Natural killer cell (primary cell): ENCODE measurements around the gene MERTK. TPM values are rescaled to one million over a fixed set of nuclear protein-coding genes. Genes with fewer than 3 reads are reported as not detected.
"Not testable (repeated sequence)": the region's sequence is repeated elsewhere in the genome, so short reads cannot be mapped to it uniquely, and the experiment has no call there.

Experiments used
- ATAC-seq, 3 donors: fragments of 150-1000 bp in 2 of 3; fragments of 200-7000 bp in 1 of 3; cut with Tn5 transposase; 1 replicate in 1 of 3; 2 replicates in 2 of 3; pipeline ENCODE4 v1.10.0; 2021; ENCODE audit warnings: mild to moderate bottlenecking in 2 of 3, moderate library complexity in 2 of 3
- DNase-seq, 2 donors: peaks; one replicate each; pipeline versions ENCODE4 v3.0.0 to v3.0.0-alpha.2; 2013 to 2021; ENCODE audit warnings: mixed read lengths in 1 of 2
- H3K27ac ChIP-seq: one replicate; pipeline ENCODE4 v1.5.1; 2013; ENCODE audit warnings: mild to moderate bottlenecking, low read length
- H3K27me3 ChIP-seq: one replicate; pipeline ENCODE4 v1.6.1; 2013; ENCODE audit warnings: low read length; ENCODE audit not compliant: control insufficient read depth, insufficient read depth
- H3K36me3 ChIP-seq: one replicate; pipeline ENCODE4 v1.6.1; 2013; ENCODE audit warnings: low read length; ENCODE audit not compliant: control insufficient read depth, insufficient read depth
- H3K4me1 ChIP-seq: one replicate; pipeline ENCODE4 v1.6.1; 2013; ENCODE audit warnings: low read length; ENCODE audit not compliant: control insufficient read depth, insufficient read depth
- H3K4me3 ChIP-seq: one replicate; pipeline ENCODE4 v1.5.1; 2013; ENCODE audit warnings: low read length
- H3K9me3 ChIP-seq: one replicate; pipeline ENCODE4 v1.6.1; 2013; ENCODE audit warnings: low read length; ENCODE audit not compliant: control insufficient read depth, insufficient read depth
- H3K27ac Mint-ChIP-seq, 2 donors: one replicate each; pipeline ENCODE4 v1.8.0; 2022; ENCODE audit warnings: mild to moderate bottlenecking in 2 of 2, mixed read lengths in 2 of 2, moderate library complexity in 1 of 2
- H3K27me3 Mint-ChIP-seq, 2 donors: one replicate each; pipeline ENCODE4 v1.8.0; 2022; ENCODE audit warnings: low read depth in 2 of 2, mixed read lengths in 2 of 2
- H3K36me3 Mint-ChIP-seq: one replicate; pipeline ENCODE4 v1.8.0; 2022; ENCODE audit warnings: mixed read lengths
- H3K4me1 Mint-ChIP-seq, 2 donors: one replicate each; pipeline ENCODE4 v1.8.0; 2022; ENCODE audit warnings: mixed read lengths in 2 of 2
- H3K4me3 Mint-ChIP-seq: one replicate; pipeline ENCODE4 v1.8.0; 2022; ENCODE audit warnings: mild to moderate bottlenecking, moderate library complexity, mixed read lengths
- H3K9me3 Mint-ChIP-seq, 2 donors: one replicate each; pipeline ENCODE4 v1.8.0; 2022; ENCODE audit warnings: mixed read lengths in 2 of 2
- WGBS: methylation state at CpG from one replicate; pipeline ENCODE4 v1.1.7; 2013; ENCODE audit warnings: missing lambda C conversion rate; ENCODE audit not compliant: insufficient coverage; 5-methylcytosine and 5-hydroxymethylcytosine counted together
- intact Hi-C: fragments of 100-400 bp; cut with micrococcal nuclease; formaldehyde crosslinking; loops from one replicate; pipeline ENCODE4 v1.14.2; 2022
- total RNA-seq, 4 donors: library from RNA; stranded (reverse); fragments of 120-200 nt in 1 of 4; gene quantifications; one replicate each; pipeline versions ENCODE4 v1.2.3 to v1.2.4, GENCODE V29; 2013 to 2022
- TF ChIP-seq, protein P1 (sequence below): fragments of 200-600 bp; IDR thresholded peaks from one replicate; pipeline ENCODE4 v1.8.0; 2022; ENCODE audit warnings: antibody characterized with exemption

The MERTK gene
- total RNA-seq, 3 donors from 2014 or later (not counting 1 experiment from before 2014, with no cell fraction given) = 0.38 to 1.2 (median 0.45) TPM

DNA sequence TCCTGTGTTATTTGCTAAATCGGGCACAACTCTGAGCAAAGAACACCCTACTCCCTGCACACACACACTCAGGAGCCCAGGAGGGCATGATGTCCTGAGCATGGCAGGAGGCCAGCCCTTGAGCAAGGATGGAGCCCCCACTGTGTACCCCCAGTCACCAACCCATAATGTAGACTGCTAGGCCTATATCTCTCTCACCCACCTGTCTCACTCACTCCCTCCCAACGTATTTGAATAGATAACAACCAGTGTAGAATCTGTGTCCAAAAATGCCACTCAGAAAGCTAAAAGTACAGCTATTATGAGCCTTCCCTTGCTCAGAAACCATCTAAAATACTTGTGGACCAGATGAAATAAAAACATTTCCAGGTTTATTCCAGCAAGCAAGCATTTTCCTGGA, 29.3 kb downstream of the MERTK start:
- H3K27me3 Mint-ChIP-seq = peaks cover 0 to 13% of the 10 kb centered on the region in 2 donors
- Histone ChIP-seq H3K27ac (no peak overlapping the region), H3K36me3 (no peaks in the 10 kb centered on the region), H3K4me1 (no peaks in the 10 kb centered on the region), H3K27me3 (no peaks in the 10 kb centered on the region), H3K4me3 (no peak overlapping the region), H3K9me3 (no peaks in the 10 kb centered on the region)
- no peak for DNase-seq
- TF ChIP-seq, protein P1, sequence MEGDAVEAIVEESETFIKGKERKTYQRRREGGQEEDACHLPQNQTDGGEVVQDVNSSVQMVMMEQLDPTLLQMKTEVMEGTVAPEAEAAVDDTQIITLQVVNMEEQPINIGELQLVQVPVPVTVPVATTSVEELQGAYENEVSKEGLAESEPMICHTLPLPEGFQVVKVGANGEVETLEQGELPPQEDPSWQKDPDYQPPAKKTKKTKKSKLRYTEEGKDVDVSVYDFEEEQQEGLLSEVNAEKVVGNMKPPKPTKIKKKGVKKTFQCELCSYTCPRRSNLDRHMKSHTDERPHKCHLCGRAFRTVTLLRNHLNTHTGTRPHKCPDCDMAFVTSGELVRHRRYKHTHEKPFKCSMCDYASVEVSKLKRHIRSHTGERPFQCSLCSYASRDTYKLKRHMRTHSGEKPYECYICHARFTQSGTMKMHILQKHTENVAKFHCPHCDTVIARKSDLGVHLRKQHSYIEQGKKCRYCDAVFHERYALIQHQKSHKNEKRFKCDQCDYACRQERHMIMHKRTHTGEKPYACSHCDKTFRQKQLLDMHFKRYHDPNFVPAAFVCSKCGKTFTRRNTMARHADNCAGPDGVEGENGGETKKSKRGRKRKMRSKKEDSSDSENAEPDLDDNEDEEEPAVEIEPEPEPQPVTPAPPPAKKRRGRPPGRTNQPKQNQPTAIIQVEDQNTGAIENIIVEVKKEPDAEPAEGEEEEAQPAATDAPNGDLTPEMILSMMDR = no peak
- no peak overlapping the region for H3K4me3 Mint-ChIP-seq
- no peaks in the 10 kb centered on the region for H3K4me1 Mint-ChIP-seq
- H3K27ac Mint-ChIP-seq = no peak overlapping the region
- no peak for ATAC-seq
- 95% methylated on average over 2 of the region's 2 CpGs for WGBS
- no peaks in the 10 kb centered on the region for H3K9me3 Mint-ChIP-seq
- no peaks in the 10 kb centered on the region for H3K36me3 Mint-ChIP-seq
- intact Hi-C loops = no loop called here

DNA sequence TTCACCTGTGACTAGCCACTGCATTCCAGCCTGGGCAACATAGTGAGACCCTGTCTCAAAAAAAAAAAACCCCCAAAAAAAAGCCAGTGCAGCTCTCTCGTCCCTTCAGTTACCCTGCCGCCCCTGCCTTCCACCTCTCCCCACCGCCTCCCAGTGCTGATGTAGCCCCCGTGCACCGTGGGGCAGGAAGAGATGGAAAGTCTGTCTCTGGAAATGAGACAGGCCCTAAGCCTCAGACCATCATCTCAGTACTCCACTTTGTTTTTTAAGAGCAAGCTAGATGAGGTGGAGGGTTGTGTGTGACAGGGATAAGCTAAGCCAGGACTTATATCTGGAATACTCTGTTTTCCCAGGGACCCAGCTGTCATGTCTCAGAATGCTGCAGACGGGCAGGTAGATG, 32.0 kb downstream of the MERTK start:
- no peaks in the 10 kb centered on the region for H3K36me3 ChIP-seq
- no peak overlapping the region for H3K4me3 ChIP-seq
- ATAC-seq (no peak), DNase-seq (no peak)
- Mint-ChIP-seq H3K36me3 (no peaks in the 10 kb centered on the region), H3K4me3 (no peak overlapping the region), H3K27ac (no peak overlapping the region), H3K9me3 (no peaks in the 10 kb centered on the region), H3K4me1 (no peaks in the 10 kb centered on the region), H3K27me3 (peaks cover 0 to 8% of the 10 kb centered on the region in 2 donors)
- no peaks in the 10 kb centered on the region for H3K27me3 ChIP-seq
- H3K4me1 ChIP-seq = no peaks in the 10 kb centered on the region
- 75% methylated on average over 6 of the region's 6 CpGs for WGBS
- intact Hi-C loops = no loop called here
- TF ChIP-seq, protein P1 = no peak
- no peak overlapping the region for H3K27ac ChIP-seq
- H3K9me3 ChIP-seq = no peaks in the 10 kb centered on the region

DNA sequence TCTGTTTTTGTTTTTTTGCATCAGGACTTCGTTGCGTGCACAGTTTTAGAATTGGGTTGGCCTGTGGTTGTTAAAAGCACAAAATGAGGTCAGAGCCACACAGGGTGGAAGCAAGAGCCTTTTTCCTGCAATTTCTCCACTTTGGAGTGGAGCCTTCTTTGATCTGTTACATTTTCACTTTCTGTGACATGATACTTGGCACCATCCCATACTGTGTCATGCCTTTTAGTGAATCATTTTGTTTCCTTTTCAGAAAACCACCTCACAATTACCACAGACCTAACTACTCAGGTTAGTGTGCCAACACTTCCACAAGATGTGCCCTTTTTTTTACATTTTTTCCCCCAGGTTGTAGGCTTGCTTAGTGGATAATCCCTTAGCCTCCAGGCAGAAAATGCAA, 32.5 kb downstream of the MERTK start:
- Histone ChIP-seq H3K4me3 (no peak overlapping the region), H3K27ac (no peak overlapping the region), H3K4me1 (no peaks in the 10 kb centered on the region), H3K9me3 (no peaks in the 10 kb centered on the region), H3K36me3 (no peaks in the 10 kb centered on the region), H3K27me3 (no peaks in the 10 kb centered on the region)
- TF ChIP-seq, protein P1 = no peak
- intact Hi-C loops = no loop called here
- Mint-ChIP-seq H3K4me1 (no peaks in the 10 kb centered on the region), H3K9me3 (no peaks in the 10 kb centered on the region), H3K36me3 (no peaks in the 10 kb centered on the region), H3K27me3 (peaks cover 0 to 8% of the 10 kb centered on the region in 2 donors), H3K4me3 (no peak overlapping the region), H3K27ac (no peak overlapping the region)
- 21% methylated on average over 2 of the region's 2 CpGs for WGBS
- DNase-seq (no peak), ATAC-seq (no peak)

DNA sequence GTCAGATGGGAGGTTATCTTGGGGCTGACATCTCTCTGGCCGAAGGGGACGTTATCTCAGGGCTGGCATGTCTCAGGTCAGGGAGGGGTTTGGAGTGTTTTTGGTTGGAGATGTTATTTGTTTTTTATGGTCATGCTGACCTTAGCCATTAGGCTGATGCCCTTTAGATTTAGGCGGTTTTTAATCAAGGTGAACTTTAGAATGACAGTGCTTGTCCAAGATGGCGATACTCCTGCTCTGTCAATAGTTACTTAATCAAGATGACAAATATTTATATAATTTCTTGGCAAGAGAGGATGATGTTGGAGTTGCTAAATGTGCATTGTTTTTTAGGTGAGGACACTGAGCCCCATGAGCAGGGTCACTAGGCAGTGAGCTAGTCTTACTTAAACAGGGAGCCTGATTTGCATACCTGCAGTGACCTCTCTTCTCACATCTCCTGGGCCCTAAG, 34.5 kb downstream of the MERTK start:
- TF ChIP-seq, protein P1 = no peak
- H3K27me3 Mint-ChIP-seq = peaks cover 0 to 4% of the 10 kb centered on the region in 2 donors
- Histone ChIP-seq H3K27me3 (no peaks in the 10 kb centered on the region), H3K36me3 (no peaks in the 10 kb centered on the region), H3K9me3 (no peaks in the 10 kb centered on the region), H3K4me3 (no peak overlapping the region), H3K27ac (no peak overlapping the region), H3K4me1 (no peaks in the 10 kb centered on the region)
- no peaks in the 10 kb centered on the region for H3K9me3 Mint-ChIP-seq
- intact Hi-C loops = no loop called here
- H3K27ac Mint-ChIP-seq = no peak overlapping the region
- H3K4me3 Mint-ChIP-seq = no peak overlapping the region
- WGBS = 94% methylated on average over 3 of the region's 4 CpGs
- no peaks in the 10 kb centered on the region for H3K4me1 Mint-ChIP-seq
- H3K36me3 Mint-ChIP-seq = no peaks in the 10 kb centered on the region
- ATAC-seq (no peak), DNase-seq (no peak)

DNA sequence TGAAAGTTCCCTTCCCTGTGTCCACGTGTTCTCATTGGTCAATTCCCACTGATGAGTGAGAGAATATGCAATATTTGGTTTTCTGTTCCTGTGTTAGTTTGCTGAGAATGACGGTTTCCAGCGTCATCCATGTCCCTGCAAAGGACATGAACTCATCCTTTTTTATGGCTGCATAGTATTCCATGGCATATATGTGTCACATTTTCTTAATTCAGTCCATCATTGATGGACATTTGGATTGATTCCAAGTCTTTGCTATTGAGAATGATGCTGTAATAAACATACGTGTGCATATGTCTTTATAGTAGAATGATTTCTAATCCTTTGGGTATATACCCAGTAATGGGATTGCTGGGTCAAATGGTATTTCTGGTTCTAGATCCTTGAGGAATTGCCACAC, 35.5 kb downstream of the MERTK start:
- DNase-seq, H3K36me3 ChIP-seq, H3K4me3 Mint-ChIP-seq, H3K36me3 Mint-ChIP-seq, H3K4me1 ChIP-seq, H3K4me3 ChIP-seq, H3K27ac Mint-ChIP-seq, H3K9me3 Mint-ChIP-seq, ATAC-seq, H3K27ac ChIP-seq, H3K4me1 Mint-ChIP-seq, H3K27me3 Mint-ChIP-seq, H3K9me3 ChIP-seq, H3K27me3 ChIP-seq, intact Hi-C loops: not testable (repeated sequence)
- WGBS = 100% methylated on average over 1 of the region's 4 CpGs
